Dermis blood vessel endothelial cell (primary cell): ENCODE results near the gene KRTAP1-3. TPM values are rescaled to one million over a fixed set of nuclear protein-coding genes. Genes with fewer than 3 reads are reported as not detected.
A peak's percentile ranks its signal among the peaks of the same experiment; 100 is the strongest.
"Not testable (repeated sequence)": the region's sequence is repeated elsewhere in the genome, so short reads cannot be mapped to it uniquely, and the experiment has no call there.

ENCODE experiments used
- DNase-seq: peaks from one replicate; pipeline ENCODE4 v3.0.0; 2010
- total RNA-seq: library from RNA; depleted of rRNA; stranded (reverse); fragments of >200 nt; gene quantifications from 2 replicates; pipeline ENCODE4 v1.2.3, GENCODE V29; 2014

Gene KRTAP1-3, protein sequence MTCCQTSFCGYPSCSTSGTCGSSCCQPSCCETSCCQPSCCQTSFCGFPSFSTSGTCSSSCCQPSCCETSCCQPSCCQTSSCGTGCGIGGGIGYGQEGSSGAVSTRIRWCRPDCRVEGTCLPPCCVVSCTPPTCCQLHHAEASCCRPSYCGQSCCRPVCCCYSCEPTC
- total RNA-seq, result not detected in 2 replicates

DNA sequence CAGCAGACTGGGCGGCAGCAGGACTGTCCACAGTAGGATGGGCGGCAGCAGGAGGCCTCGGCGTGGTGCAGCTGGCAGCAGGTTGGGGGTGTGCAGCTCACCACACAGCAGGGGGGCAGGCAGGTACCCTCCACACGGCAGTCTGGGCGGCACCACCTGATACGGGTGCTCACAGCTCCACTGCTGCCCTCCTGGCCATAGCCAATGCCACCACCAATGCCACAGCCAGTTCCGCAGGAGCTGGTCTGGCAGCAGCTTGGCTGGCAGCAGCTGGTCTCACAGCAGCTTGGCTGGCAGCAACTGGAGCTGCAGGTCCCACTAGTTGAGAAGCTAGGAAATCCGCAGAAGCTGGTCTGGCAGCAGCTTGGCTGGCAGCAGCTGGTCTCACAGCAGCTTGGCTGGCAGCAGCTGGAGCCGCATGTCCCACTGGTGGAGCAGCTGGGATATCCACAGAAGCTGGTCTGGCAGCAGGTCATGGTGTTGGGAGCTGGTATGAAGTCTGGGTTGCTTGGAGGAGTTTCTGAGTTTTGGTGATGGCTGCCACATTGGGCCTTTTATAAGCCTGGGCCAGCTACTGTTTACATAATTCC lies at the start of gene KRTAP1-3:
Gene KRTAP1-3 (minus strand): TSS at position 529 of the 590 bp plus-strand sequence. CDS start 53 bp downstream, at position 476.
- DNase-seq, result not testable (repeated sequence)

DNA sequence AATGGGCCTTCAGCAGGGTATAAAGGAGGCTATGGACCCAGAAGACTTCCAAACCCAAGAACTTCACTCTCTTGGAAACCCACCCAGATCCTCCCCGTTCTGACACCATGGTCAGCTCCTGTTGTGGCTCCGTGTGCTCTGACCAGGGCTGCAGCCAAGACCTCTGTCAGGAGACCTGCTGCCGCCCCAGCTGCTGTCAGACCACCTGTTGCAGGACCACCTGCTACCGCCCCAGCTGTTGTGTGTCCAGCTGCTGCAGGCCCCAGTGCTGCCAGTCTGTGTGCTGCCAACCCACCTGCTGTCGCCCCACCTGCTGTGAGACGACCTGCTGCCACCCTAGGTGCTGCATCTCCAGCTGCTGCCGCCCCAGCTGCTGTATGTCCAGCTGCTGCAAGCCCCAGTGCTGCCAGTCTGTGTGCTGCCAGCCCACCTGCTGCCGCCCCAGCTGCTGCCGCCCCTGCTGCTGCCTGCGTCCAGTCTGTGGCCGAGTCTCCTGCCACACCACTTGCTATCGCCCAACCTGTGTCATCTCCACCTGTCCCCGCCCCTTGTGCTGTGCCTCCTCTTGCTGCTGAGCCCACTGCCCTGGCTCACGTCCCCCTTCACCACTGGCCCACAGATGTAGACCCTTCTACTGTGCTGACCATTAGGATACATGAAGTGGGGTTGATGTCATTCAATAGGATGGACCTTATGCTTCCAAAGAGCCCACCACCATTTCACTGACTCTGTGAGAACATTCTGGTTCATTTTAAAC lies 49.6 kb upstream of the KRTAP1-3 start, which contains the start of gene KRTAP4-7:
Gene KRTAP4-7 (plus strand): TSS at position 51 of the 757 bp plus-strand sequence. CDS start 57 bp downstream, at position 108.
- DNase-seq, result not testable (repeated sequence)

DNA sequence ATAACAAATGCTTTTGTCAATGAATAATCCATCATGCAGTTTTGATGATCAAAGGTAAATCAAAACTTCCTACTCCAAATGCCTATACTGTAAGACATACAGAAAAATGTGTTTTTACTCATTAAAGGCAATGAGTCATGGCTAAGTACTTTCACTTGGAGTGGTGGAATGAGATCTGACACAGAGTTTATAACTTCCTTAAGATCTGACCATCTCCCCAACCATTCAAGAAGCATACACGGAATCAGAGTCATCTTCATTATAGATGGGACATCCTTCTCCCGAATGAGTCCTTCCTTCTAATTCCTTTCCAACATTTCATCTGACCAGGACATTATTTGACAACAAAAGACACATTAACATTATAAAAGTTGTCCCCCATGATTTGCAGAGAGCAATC lies 48.8 kb upstream of the KRTAP1-3 start:
- DNase-seq, result not testable (repeated sequence)

- DNase-seq, result no peak
Observed at GRCh38 chr17:41082626-41083025, 48.0 kb upstream of the KRTAP1-3 start.

DNA sequence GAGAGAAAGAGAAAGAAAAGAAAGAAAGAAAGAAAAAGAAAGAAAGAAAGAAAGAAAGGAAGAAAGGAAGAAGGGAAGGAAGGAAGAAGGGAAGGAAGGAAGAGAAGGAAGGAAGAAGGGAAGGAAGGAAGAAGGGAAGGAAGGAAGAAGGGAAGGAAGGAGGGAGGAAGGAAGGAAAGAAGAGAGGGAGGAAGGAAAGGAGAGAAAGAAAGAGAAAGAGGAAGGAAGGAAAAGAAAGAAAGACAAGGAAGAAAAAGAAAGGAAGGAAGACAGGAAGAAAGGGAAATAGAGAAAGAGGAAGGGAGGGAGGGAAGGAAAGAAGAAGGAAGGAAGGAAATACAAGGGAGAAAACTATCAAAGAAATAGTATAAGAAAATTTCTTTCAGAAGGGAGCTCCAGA lies 42.1 kb upstream of the KRTAP1-3 start:
- DNase-seq, result no peak

- no peak for DNase-seq
Observed at GRCh38 chr17:41073676-41074075, 39.0 kb upstream of the KRTAP1-3 start.

DNA sequence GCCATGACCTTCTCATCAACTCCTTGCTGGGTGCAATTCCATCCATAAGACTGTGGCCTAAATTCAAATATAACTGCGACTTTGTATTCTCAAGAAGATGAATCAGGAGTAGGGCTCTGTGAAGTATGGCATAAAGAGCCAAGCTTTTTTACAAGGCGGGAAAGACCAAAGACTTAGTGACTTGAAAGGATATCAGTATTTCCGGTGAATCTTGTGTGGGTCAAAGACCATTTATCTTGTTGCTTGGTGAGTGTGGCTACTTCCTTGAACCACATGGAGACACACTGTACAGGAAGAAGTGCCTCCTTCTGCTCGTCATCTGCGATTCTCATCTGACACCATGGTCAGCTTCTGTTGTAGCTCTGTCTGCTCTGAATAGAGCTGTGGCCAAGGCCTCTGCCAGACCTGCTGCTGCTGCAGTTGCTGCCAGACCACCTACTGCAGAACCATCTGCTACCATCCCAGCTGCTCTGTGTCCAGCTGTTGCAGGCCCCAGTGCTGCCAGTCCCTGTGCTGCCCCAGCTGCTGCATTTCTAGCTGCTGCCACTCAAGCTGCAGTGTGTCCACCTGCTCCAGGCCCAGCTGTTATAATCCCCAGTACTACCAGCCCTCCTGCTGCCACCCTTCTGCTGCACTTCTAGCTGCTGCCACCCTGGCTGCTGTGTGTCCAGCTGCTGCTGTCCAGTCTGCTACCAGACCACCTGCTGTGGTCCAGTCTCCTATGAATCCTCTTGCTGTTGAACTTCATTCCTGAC lies 37.1 kb upstream of the KRTAP1-3 start:
- no peak for DNase-seq

GRCh38 chr17:41069031-41069430 lies 34.4 kb upstream of the KRTAP1-3 start:
- no peak for DNase-seq

DNA sequence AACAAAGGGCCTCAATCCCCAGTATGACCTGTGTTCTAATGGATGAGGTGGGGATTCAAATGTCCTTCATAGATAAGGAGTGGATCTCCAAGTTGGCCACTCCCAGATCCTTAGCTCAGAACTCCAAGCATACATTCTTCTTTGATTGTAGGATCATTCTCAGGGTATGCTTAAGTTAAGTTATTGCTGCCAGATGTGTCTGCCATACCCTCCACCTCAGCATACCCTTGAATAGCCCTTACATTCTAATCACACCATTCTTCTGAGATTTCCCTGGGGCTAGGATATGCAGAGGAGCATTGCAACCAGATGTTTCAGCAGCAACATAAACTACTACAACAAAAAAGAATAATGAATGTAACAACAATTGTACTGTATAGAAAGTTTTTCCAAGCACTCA lies 32.6 kb upstream of the KRTAP1-3 start:
- no peak for DNase-seq

- no peak for DNase-seq
Observed at GRCh38 chr17:41065829-41066624, 31.4 kb upstream of the KRTAP1-3 start, which contains the start of gene KRTAP2-4. Gene KRTAP2-4 (minus strand): TSS chr17:41065879. CDS start chr17:41065845, 34 bp downstream.

DNA sequence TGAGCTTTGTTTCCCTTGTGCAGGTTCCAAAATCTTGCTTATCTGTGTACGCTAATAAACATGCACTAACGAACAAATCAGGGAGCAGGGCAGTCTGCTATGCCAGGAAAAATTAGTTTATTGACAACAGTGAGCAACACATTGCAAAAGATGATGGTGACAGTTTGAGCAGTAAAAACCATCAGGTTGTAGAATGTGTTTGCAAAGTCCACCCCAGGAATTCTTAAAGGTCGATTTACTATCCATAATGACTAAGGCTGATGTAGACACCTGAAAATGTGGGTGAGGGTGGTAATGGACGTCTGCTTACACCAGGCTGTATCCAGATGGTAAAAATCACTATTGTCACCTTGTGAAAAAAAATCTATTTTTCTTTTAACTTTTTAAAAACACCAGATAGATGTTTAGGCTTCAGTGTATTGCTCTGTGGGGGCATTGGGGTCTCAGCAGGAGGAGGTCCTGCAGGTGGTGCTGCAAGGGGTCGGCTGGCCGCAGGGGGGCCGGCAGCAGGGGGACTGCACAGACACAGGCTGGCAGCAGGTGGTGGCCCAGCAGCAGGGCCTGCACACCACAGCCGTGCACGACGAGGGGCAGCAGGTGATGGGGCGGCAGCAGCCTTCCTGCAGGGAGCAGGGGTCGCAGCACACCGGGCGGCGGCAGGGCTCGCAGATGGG lies 30.5 kb upstream of the KRTAP1-3 start:
- not testable (repeated sequence) for DNase-seq

DNA sequence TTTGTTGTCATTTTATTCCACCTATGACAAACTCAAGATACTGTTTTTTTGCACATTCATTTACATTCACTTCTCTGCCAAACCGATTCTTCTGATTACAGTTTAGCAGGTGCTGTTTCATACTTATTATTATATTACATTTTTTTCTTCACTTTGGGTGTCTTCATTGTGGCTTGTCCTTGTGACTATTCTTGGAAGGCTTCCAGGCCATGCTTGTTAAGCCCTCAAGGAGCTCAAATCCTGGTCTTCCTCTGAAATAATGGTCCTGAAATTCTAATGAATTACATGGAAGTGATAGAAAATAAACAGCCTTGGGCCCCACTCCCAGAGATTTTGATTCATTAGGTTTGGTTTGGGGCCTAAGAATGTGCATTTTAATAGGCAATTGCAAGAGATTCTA lies 29.6 kb upstream of the KRTAP1-3 start:
- DNase-seq, result no peak

GRCh38 chr17:41063449-41063848 lies 28.8 kb upstream of the KRTAP1-3 start:
- no peak for DNase-seq

- DNase-seq, result no peak
Observed at GRCh38 chr17:41061964-41062363, 27.3 kb upstream of the KRTAP1-3 start.

GRCh38 chr17:41060052-41060604 lies 25.5 kb upstream of the KRTAP1-3 start, which contains the start of gene KRTAP2-3:
Gene KRTAP2-3 (minus strand): TSS chr17:41060114. CDS start chr17:41060050, 64 bp downstream.
- peak; percentile 32 for DNase-seq

DNA sequence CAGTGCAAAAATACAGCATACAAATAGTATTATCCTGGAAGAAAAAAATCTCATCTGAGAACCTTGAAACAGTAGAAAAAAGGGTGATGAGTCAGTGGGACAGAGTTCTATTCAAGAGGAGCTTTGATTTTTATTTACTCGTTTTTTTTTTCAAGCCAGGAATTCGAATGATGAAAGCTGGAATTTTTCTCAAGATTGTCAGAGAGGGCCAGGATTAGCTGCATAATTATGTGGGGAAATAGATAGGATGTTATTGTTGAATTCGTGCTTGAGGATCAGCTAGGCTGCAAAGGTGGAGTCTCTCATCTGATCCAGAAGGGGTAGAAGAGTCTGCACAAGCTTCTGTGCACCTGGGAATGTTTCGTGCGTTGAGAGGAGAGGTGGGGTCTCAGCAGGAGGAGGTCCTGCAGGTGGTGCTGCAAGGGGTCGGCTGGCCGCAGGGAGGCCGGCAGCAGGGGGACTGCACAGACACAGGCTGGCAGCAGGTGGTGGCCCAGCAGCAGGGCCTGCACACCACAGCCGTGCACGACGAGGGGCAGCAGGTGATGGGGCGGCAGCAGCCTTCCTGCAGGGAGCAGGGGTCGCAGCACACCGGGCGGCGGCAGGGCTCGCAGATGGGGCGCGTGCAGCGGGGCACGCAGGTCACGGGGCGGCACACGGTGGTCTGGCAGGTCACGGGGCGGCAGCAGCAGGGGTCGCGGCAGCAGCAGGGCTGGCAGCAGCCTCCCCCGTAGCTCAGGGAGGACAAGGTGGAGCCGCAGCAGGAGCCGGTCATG lies 24.8 kb upstream of the KRTAP1-3 start:
- not testable (repeated sequence) for DNase-seq

- DNase-seq, result no peak
Observed at GRCh38 chr17:41058741-41059140, 24.1 kb upstream of the KRTAP1-3 start.

GRCh38 chr17:41057547-41057946 lies 22.9 kb upstream of the KRTAP1-3 start:
- DNase-seq, result no peak

DNA sequence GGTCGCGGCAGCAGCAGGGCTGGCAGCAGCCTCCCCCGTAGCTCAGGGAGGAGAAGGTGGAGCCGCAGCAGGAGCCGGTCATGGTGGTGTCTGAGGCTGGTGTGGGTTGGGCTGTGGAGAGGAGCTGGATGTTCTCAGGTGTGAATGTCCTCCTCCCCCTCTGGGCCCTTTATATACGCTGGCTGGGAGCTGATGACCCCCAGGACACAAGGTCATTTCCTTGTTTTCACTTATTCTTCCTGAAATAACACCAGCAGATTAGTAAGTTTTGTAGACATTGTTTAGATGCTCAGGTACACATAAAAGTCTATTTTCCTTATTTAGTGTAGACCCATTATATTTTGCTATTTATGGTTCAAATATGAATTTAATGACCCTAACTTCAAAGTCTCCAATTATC lies 20.5 kb upstream of the KRTAP1-3 start, which contains the start of gene KRTAP2-2:
Gene KRTAP2-2 (minus strand): TSS at position 101 of the 400 bp plus-strand sequence. CDS start 19 bp downstream, at position 82.
- DNase-seq, result not testable (repeated sequence)

DNA sequence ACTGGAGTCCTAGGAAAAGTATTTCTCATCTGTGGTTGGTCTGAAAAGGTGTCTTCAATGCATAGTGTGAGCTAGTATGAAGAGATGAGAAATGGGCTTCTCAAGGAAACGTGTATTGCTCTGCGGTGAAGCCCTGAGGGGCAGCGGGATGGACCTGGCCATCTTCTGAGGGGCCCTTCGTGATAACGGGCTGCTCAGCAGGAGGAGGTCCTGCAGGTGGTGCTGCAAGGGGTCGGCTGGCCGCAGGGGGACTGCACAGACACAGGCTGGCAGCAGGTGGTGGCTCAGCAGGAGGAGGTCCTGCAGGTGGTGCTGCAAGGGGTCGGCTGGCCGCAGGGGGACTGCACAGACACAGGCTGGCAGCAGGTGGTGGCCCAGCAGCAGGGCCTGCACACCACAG lies 19.9 kb upstream of the KRTAP1-3 start:
- DNase-seq, result not testable (repeated sequence)
